Kidney (tissue), 14 donors: ENCODE data around the gene ATG16L2. TPM values are rescaled to one million over a fixed set of nuclear protein-coding genes. Genes with fewer than 3 reads are reported as not detected.

ENCODE experiments used
- DNase-seq, 5 donors: peaks; one replicate each; pipeline ENCODE4 v3.0.0-alpha.2; 2013 to 2020
- FAIRE-seq: peaks from 2 replicates; lab custom pipeline; 2012; peaks lifted over from hg19 to GRCh38; lab: Jason Lieb, UNC
- H3K27ac ChIP-seq, 2 donors: one replicate each; pipeline ENCODE4 v1.7.0; 2013; ENCODE audit warnings: low read depth in 2 of 2, low read length in 2 of 2, inconsistent platforms in 1 of 2
- H3K27me3 ChIP-seq: one replicate; pipeline ENCODE4 v1.7.1; 2013; ENCODE audit warnings: low read length, inconsistent platforms; ENCODE audit not compliant: control insufficient read depth, insufficient read depth
- H3K36me3 ChIP-seq, 3 donors: one replicate each; pipeline versions ENCODE4 v1.7.0 to v1.7.1; 2013; ENCODE audit warnings: low read length in 3 of 3, control low read depth in 1 of 3, inconsistent platforms in 1 of 3; ENCODE audit not compliant: insufficient read depth in 3 of 3, control insufficient read depth in 2 of 3
- H3K4me1 ChIP-seq, 3 donors: one replicate each; pipeline versions ENCODE4 v1.7.0 to v1.7.1; 2013; ENCODE audit warnings: low read length in 3 of 3, inconsistent platforms in 1 of 3, low read depth in 1 of 3; ENCODE audit not compliant: control insufficient read depth in 2 of 3, insufficient read depth in 2 of 3
- H3K4me3 ChIP-seq, 3 donors: one replicate each; pipeline versions ENCODE4 v1.7.0 to v1.8.1; 2013; ENCODE audit warnings: low read length in 3 of 3, control low read depth in 1 of 3, inconsistent platforms in 1 of 3
- H3K9ac ChIP-seq, 3 donors: one replicate each; pipeline versions ENCODE4 v1.7.0 to v1.7.1; 2013; ENCODE audit warnings: low read length in 3 of 3, control low read depth in 1 of 3, inconsistent platforms in 1 of 3
- H3K9me3 ChIP-seq, 3 donors: one replicate each; pipeline versions ENCODE4 v1.7.0 to v1.7.1; 2013; ENCODE audit warnings: low read length in 3 of 3, control low read depth in 1 of 3, inconsistent platforms in 1 of 3; ENCODE audit not compliant: control insufficient read depth in 2 of 3, insufficient read depth in 1 of 3
- CTCF ChIP-seq: IDR thresholded peaks from 3 replicates; pipeline ENCODE4 v1.5.1; 2012; ENCODE audit warnings: mild to moderate bottlenecking, moderate library complexity, borderline replicate concordance; ENCODE audit not compliant: insufficient read depth; ENCODE audit errors: extremely low read depth
- intact Hi-C: fragments of 100-400 bp; cut with DNase I; formaldehyde crosslinking; loops from one replicate; pipeline ENCODE4 v1.11.1; 2022
- polyA plus RNA-seq: library from polyadenylated mRNA; stranded (reverse); fragments of 350-450 nt; fragmentation: Illumina TruSeq; extraction: RNeasy Lipid Tissue Mini Kit (QIAGEN cat#74804); gene quantifications from one replicate; pipeline ENCODE4 v1.2.3, GENCODE V29; 2014; ENCODE audit warnings: low read depth, low replicate concordance; ENCODE audit not compliant: insufficient read depth
- total RNA-seq: library from RNA; stranded (reverse); fragmentation: NEBNext Ultra II Directional; extraction: Animal tissue kit (Norgen Biotek cat#: 25700); gene quantifications from one replicate; pipeline ENCODE4 v1.2.1, GENCODE V29; 2021
- donor health status: control.
- donor health status: control.
- donor health status: control.
- donor health status: control.
- donor health status: control.
- donor health status: DM: yes; HTN: yes; CAD: no.
- donor health status: Normal renal cell carcinoma (clear cell type).

ATG16L2 gene
- total and polyA plus RNA-seq, 2 donors from 2014 or later, result 16.1 to 38.6 TPM

- intact Hi-C loops, result no loop called here
Observed at GRCh38 chr11:72844356-72844755, 30.1 kb downstream of the ATG16L2 start.

GRCh38 chr11:72848846-72849466 is 34.7 kb downstream of the ATG16L2 start:
- Histone ChIP-seq H3K27ac (no peak overlapping the region), H3K4me3 (no peak overlapping the region), H3K4me1 (peaks cover 0 to 2% (median 0%) of the 10 kb centered on the region in 3 donors), H3K27me3 (no peaks in the 10 kb centered on the region), H3K36me3 (no peaks in the 10 kb centered on the region), H3K9me3 (no peaks in the 10 kb centered on the region), H3K9ac (no peak overlapping the region)
- intact Hi-C loops, result no loop called here
- peak; percentile 62 for TF ChIP-seq CTCF
- FAIRE-seq, result peak; percentile 47
- DNase-seq, result peak in 2 of 5 donors; percentile 43 to 73

More at GRCh38 chr11:72844356-72844755, 30.1 kb downstream of the ATG16L2 start:
- H3K4me3 ChIP-seq, result no peak overlapping the region
- H3K27me3 ChIP-seq, result no peaks in the 10 kb centered on the region
- no peak for TF ChIP-seq CTCF
- H3K4me1 ChIP-seq, result peaks cover 0 to 4% (median 2%) of the 10 kb centered on the region in 3 donors
- DNase-seq, result peak in 3 of 5 donors; percentile 54 to 93 (median 70)
- no peak for FAIRE-seq
- no peak overlapping the region for H3K27ac ChIP-seq
- H3K9me3 ChIP-seq, result no peaks in the 10 kb centered on the region
- H3K9ac ChIP-seq, result no peak overlapping the region
- H3K36me3 ChIP-seq, result peaks cover 0 to 9% (median under 1%) of the 10 kb centered on the region in 3 donors

GRCh38 chr11:72850832-72851231 is 36.6 kb downstream of the ATG16L2 start:
- DNase-seq, result no peak
- no peak overlapping the region for H3K9ac ChIP-seq
- H3K36me3 ChIP-seq, result no peaks in the 10 kb centered on the region
- H3K4me3 ChIP-seq, result no peak overlapping the region
- H3K4me1 ChIP-seq, result peaks cover 0 to 2% (median 0%) of the 10 kb centered on the region in 3 donors
- H3K27me3 ChIP-seq, result no peaks in the 10 kb centered on the region
- intact Hi-C loops, result no loop called here
- H3K27ac ChIP-seq, result no peak overlapping the region
- H3K9me3 ChIP-seq, result no peaks in the 10 kb centered on the region
- TF ChIP-seq CTCF, result no peak
- FAIRE-seq, result no peak
